PC-9 (cell line): ENCODE measurements around the gene UBE2H.

Experiments used
- CTCF ChIP-seq: fragments of 200-600 bp; sonication (generic); conservative IDR thresholded peaks from 2 replicates; pipeline ENCODE4 v1.6.1; 2017; ENCODE audit warnings: mixed run types, antibody characterized with exemption, mild to moderate bottlenecking, moderate library complexity
- EZH2 ChIP-seq: fragments of 200-600 bp; sonication (generic); IDR thresholded peaks from 2 replicates; pipeline ENCODE4 v1.8.0; 2017; ENCODE audit warnings: antibody characterized with exemption, low read depth

DNA sequence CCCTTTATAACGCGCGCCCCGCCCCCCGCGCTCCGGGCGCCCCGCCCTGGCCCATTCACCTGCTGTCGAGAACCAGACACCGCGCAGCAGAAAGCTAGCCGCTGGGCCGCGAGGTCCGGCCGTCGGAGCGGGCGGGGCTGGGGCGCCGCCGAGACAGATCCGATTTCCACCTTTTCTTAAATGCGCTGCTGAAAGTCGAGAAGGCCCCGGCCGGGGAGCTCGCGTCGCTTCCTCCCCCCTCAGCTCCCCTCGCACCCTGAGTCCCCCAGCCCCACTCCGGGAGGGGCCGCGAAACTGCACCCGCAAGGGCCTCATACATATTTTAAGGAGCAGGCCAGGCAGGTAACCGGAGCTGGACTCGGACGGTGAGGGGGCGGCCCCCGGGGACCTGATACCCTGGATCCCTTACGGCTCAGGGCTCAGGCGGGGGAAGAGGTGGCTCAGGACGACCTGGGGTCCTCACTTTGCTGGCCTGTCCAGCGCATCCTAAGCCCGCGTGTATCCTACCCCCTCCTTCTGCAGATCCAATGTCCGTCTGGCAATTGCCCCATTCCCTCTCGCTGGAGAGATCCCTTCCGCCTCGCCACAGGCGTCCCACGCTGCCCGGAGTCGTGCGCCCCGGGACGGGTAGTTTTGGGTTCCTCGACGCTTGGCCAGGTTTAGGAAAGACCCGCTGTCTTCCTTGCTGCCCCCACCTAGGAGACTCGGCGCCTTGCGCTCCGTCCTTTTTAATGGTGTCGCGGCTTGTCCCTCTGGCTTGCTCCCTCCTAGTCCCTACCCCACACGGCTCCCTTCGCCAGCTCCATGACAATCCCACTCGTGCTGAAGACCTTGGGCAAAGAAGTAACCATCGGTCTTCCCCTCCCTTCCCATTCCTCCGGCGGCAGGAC is 170.6 kb downstream of the UBE2H start:
- TF ChIP-seq CTCF (no peak), EZH2 (no peak)
